ENCODE data around the gene AIFM2. TPM values are rescaled to one million over a fixed set of nuclear protein-coding genes. Genes with fewer than 3 reads are reported as not detected.
"Not testable (repeated sequence)": the region's sequence is repeated elsewhere in the genome, so short reads cannot be mapped to it uniquely, and the experiment has no call there.

AIFM2 gene
- total RNA-seq, result 6.6 and 8.7 TPM in 2 replicates
- polyA plus RNA-seq, result 6.6 and 6.9 TPM in 2 replicates
- polyA plus RNA-seq (2011; cell fraction: cytosol; rRNA removed), result 6.2 and 6.3 TPM in 2 replicates
- 6.4 and 7.0 TPM in 2 replicates for polyA plus RNA-seq (2011; cell fraction: nucleus; rRNA removed)
- 7.6 and 9.3 TPM in 2 replicates for polyA plus RNA-seq (2012)
- 5.4 and 5.8 TPM in 2 replicates for polyA minus RNA-seq
- polyA minus RNA-seq (2011; cell fraction: cytosol; rRNA and poly(A)+ RNA removed), result 10.9 TPM
- polyA minus RNA-seq (2011; cell fraction: nucleus; rRNA and poly(A)+ RNA removed), result 2.8 and 2.9 TPM in 2 replicates
- Bru-seq, nascent RNA, result percentile 47 among the genes with signal in this experiment
- BruChase-seq, experiment 1, labeled RNA remaining after a 6-hour chase, result percentile 44 among the genes with signal in this experiment
- percentile 44 among the genes with signal in this experiment for BruChase-seq, experiment 2, labeled RNA remaining after a 2-hour chase
- long read RNA-seq, transcript AIFM2-204 (9 exons, 3,247 nt), result minor isoform, 10 of 54 reads
- long read RNA-seq, transcript AIFM2-201 (9 exons, 3,243 nt), result major isoform, 14 of 54 reads
- long read RNA-seq, partial matches to known transcripts, result 12 of 54 reads
- long read RNA-seq, other reads (novel, unspliced or antisense), result 18 of 54 reads

- Histone ChIP-seq H4K20me1 (replicated peaks; ENCODE audit: control insufficient read depth, extremely low read depth, insufficient read depth, low read length) (no peaks in the 10 kb centered on the region), H3K9me3 (replicated peaks; ENCODE audit: control insufficient read depth, insufficient read depth, low read length) (no peaks in the 10 kb centered on the region), H3K4me3 (replicated peaks in 1 of 3; ENCODE audit: insufficient read depth in 1 of 3, low read depth in 1 of 3, low read length in 3 of 3) (peak within 1 kb of the TSS; percentile 58 to 77 (median 75)), H3K27me3 (ENCODE audit: control insufficient read depth in 2 of 2, insufficient read depth in 2 of 2, low read length in 2 of 2) (no peaks in the 10 kb centered on the region), H3K9ac (replicated peaks; ENCODE audit: extremely low read depth, insufficient read depth, low read length) (peak within 1 kb of the TSS; percentile 80), H3K9me1 (replicated peaks; ENCODE audit: control insufficient read depth, extremely low read depth, insufficient read depth, low read length) (no peaks in the 10 kb centered on the region), H3K36me3 (ENCODE audit: control insufficient read depth in 2 of 2, extremely low read depth in 1 of 2, insufficient read depth in 2 of 2, low read length in 2 of 2) (no peaks in the 10 kb centered on the region), H3K4me1 (ENCODE audit: control insufficient read depth, extremely low read depth, insufficient read depth, low read length) (peaks cover 13% of the 10 kb centered on the region), H3K4me2 (ENCODE audit: insufficient read depth, low read length) (peak within 1 kb of the TSS; percentile 88), H3K79me2 (ENCODE audit: control insufficient read depth, insufficient read depth, low read length) (peaks cover 2% of the 10 kb centered on the region), H2AFZ (ENCODE audit: low read depth, low read length) (peak within 1 kb of the TSS; percentile 94), H3K27ac (ENCODE audit: insufficient read depth, low read depth, low read length) (peak within 1 kb of the TSS; percentile 60)
- FAIRE-seq (peak; percentile 82), DNase-seq (ENCODE audit: low read depth, low spot score) (peak; percentile 38)
- TF ChIP-seq POLR2AphosphoS5 (IDR thresholded peaks at IDR 0.05; ENCODE audit: insufficient read depth, low read depth, low read length) (peak; percentile 46), CTCF (IDR thresholded peaks at IDR 0.05; ENCODE audit: extremely low read depth in 1 of 2, insufficient read depth in 1 of 2, low read depth in 1 of 2, low read length in 2 of 2) (no peak), JUN (IDR thresholded peaks at IDR 0.05; ENCODE audit: borderline replicate concordance, insufficient read depth, insufficient read length, low read depth) (no peak), MYC (IDR thresholded peaks at IDR 0.05; ENCODE audit: low read depth, low read length) (no peak), EZH2 (IDR thresholded peaks at IDR 0.05; ENCODE audit: borderline replicate concordance, low read depth, low read length, severe bottlenecking) (no peak), MAX (IDR thresholded peaks at IDR 0.05; ENCODE audit: insufficient read depth, insufficient read length) (no peak), FOS (IDR thresholded peaks at IDR 0.05; ENCODE audit: borderline replicate concordance, insufficient read depth, low read length) (peak; percentile 42), POLR2A (IDR thresholded peaks at IDR 0.05; ENCODE audit: low read depth, low read length) (no peak)
- intact Hi-C loops (cut with micrococcal nuclease) (loop anchor here (1.0 kb wide), 1 partner anchor 14 kb away; the partner anchor contains the start of gene TYSND1), dilution Hi-C loops (cut with MboI; ENCODE audit: extremely low pct_ligation_motif_present, low sequenced_read_pairs) (no loop called here)
- POLR2A ChIA-PET, result interaction anchor here (1.2 kb wide), 1 partner anchor 14 kb away, joined by 3 read pairs; the partner anchor contains the start of gene TYSND1
- CTCF ChIA-PET, result interaction anchor here (1.0 to 2.6 kb wide), 3 partner anchors 14 to 16 kb away, joined by 3 to 12 read pairs (median 9); partner anchors contain the start of gene TYSND1
- BruUV-seq (replicated peaks), result TSS peak; percentile 33
Observed at GRCh38 chr10:70132098-70133029, at the start of gene AIFM2. AIFM2 (minus strand) TSS chr10:70132825; CDS start chr10:70124084, 8,741 bp downstream.

- H4K20me1 ChIP-seq (replicated peaks; ENCODE audit: control insufficient read depth, extremely low read depth, insufficient read depth, low read length); DNase-seq (ENCODE audit: low read depth, low spot score); H3K4me2 ChIP-seq (ENCODE audit: insufficient read depth, low read length); H2AFZ ChIP-seq (ENCODE audit: low read depth, low read length); intact Hi-C loops (cut with micrococcal nuclease); FAIRE-seq; H3K79me2 ChIP-seq (ENCODE audit: control insufficient read depth, insufficient read depth, low read length); H3K36me3 ChIP-seq (ENCODE audit: control insufficient read depth in 2 of 2, extremely low read depth in 1 of 2, insufficient read depth in 2 of 2, low read length in 2 of 2); H3K4me1 ChIP-seq (ENCODE audit: control insufficient read depth, extremely low read depth, insufficient read depth, low read length); BruUV-seq (replicated peaks); POLR2A ChIA-PET; dilution Hi-C loops (cut with MboI; ENCODE audit: extremely low pct_ligation_motif_present, low sequenced_read_pairs); CTCF ChIA-PET; H3K9me1 ChIP-seq (replicated peaks; ENCODE audit: control insufficient read depth, extremely low read depth, insufficient read depth, low read length); H3K27ac ChIP-seq (ENCODE audit: insufficient read depth, low read depth, low read length); H3K4me3 ChIP-seq (replicated peaks in 1 of 3; ENCODE audit: insufficient read depth in 1 of 3, low read depth in 1 of 3, low read length in 3 of 3); H3K9me3 ChIP-seq (replicated peaks; ENCODE audit: control insufficient read depth, insufficient read depth, low read length); H3K9ac ChIP-seq (replicated peaks; ENCODE audit: extremely low read depth, insufficient read depth, low read length): not testable (repeated sequence)
- peaks cover 1 to 13% of the 10 kb centered on the region in 2 experiments for H3K27me3 ChIP-seq (ENCODE audit: control insufficient read depth in 2 of 2, insufficient read depth in 2 of 2, low read length in 2 of 2)
Observed at GRCh38 chr10:70179209-70179608, 46.6 kb upstream of the AIFM2 start.

Measured in endothelial cell of umbilical vein (primary cell).